NCI-H1048 (cell line): ENCODE results near the gene TSPAN19.

ENCODE experiments used
- DNase-seq: peaks from one replicate; lab custom pipeline; 2025; lab: John Stamatoyannopoulos, UW

The TSPAN19 gene

GRCh38 chr12:85000729-85001128, 35.3 kb downstream of the TSPAN19 start:
- no peak for DNase-seq

GRCh38 chr12:84998341-84998740, 37.7 kb downstream of the TSPAN19 start:
- no peak for DNase-seq

GRCh38 chr12:84996759-84997158, 39.3 kb downstream of the TSPAN19 start:
- DNase-seq, result no peak

DNA sequence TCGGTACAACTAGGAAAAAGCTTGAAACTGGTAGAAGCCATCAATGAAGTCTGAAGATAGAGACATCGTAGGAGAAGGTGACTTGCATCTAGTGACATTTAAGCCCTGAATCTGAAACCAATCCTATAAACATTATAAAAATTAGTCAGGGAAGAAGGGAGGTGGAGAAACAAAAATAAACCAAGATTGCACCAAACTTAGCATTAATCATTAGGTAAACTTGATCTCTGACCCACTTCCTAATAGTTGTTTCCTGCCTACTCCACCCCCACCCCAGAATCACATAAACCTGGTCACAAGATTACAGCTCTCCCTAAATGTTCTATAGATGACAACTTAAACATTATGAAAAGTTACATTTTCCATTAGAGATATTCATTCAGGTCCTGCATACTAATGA, 40.4 kb downstream of the TSPAN19 start:
- no peak for DNase-seq

GRCh38 chr12:84994426-84994825, 41.7 kb downstream of the TSPAN19 start:
- DNase-seq, result no peak

GRCh38 chr12:84986586-84986985, 49.5 kb downstream of the TSPAN19 start:
- DNase-seq, result no peak

DNA sequence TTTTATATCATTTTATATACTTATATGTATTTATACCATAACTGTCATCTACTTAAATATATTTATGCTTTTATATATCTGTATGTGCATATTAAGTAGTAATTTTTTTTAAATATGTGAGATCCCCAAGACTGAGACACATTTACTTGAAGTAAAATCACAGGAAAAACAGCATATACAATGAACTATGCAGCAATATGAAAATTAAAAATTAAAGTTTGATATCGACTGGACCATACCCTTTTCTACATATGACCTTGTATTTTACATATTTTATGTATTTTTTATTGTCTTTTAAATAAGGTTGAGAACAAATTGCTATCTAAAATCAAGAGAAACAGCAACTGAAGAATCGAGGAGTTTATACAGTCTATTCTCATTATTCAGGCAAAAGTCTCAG, 50.0 kb downstream of the TSPAN19 start:
- no peak for DNase-seq

GRCh38 chr12:84983289-84983688, 52.8 kb downstream of the TSPAN19 start:
- DNase-seq, result no peak

GRCh38 chr12:84982888-84983287, 53.2 kb downstream of the TSPAN19 start:
- DNase-seq, result no peak

GRCh38 chr12:84978921-84979320, 57.2 kb downstream of the TSPAN19 start:
- no peak for DNase-seq

DNA sequence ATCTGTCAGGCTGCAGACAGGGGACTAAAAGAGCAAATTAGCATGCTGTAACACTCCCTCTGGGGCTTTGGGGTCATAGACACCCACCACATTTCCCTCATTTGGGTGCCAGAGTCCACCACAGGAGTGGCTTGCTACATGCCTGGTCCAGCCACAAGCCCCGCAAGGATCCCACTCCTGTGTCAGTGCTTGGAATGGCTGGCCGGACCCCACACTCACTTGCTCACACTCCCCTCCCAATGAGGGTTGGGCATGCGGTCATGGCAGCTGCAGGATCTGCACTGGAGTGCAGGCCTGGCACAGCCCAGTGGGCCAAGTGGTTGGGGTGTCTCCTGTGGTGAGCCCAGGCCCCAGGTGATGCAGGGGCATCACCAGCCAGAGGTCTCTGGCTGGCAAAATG, 59.9 kb downstream of the TSPAN19 start:
- no peak for DNase-seq

DNA sequence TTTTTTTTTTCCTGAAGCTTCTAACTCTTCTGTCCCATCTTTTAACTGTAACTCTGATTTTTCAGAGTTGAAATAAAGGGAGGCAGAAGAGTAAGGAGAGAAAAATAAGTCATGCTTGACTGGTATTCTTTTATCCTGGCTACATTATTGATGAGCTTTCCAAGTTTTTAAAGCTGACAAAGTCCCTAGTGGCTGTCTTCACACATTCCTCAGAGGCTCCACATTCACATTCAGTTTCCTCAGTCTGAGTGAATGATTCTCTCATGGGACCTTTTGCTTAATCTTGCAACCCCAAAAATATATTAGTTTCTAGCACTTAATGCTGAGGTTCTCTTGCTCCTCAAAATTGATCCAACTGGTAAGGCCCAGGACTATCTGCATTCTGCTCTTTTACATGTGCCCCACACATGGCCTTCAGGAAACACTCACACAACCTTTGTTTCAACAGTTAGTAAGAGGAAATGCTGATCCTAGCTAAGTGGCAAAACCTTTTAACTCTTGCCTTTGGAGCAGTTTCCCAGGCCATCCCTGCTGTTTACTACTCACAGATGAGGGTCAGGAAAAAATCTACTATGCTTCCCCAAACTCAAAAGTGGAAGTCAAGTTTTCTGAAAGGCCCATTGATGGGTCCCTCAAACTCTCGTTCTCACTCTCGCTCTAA, 61.8 kb downstream of the TSPAN19 start:
- no peak for DNase-seq

- no peak for DNase-seq
Observed at GRCh38 chr12:84973026-84973425, 63.1 kb downstream of the TSPAN19 start.

- DNase-seq, result no peak
Observed at GRCh38 chr12:84969226-84969625, 66.9 kb downstream of the TSPAN19 start.
